ENCODE results near the gene CTNNBIP1. TPM values are rescaled to one million over a fixed set of nuclear protein-coding genes. Genes with fewer than 3 reads are reported as not detected.

Gene CTNNBIP1
- total and polyA plus RNA-seq, 9 of the 15 experiments (the other 6 are each of a cell fraction or from before 2014, with no cell fraction given): 0.65 to 29.2 (median 14.7) TPM

- TF ChIP-seq, protein P1, sequence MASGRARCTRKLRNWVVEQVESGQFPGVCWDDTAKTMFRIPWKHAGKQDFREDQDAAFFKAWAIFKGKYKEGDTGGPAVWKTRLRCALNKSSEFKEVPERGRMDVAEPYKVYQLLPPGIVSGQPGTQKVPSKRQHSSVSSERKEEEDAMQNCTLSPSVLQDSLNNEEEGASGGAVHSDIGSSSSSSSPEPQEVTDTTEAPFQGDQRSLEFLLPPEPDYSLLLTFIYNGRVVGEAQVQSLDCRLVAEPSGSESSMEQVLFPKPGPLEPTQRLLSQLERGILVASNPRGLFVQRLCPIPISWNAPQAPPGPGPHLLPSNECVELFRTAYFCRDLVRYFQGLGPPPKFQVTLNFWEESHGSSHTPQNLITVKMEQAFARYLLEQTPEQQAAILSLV (tag; IDR thresholded peaks at IDR 0.05): no peak
- TF ChIP-seq NCOA6 (IDR thresholded peaks at IDR 0.05): no peak
- TF ChIP-seq HIVEP1 (CRISPR knock-in tag; IDR thresholded peaks at IDR 0.05): 0 out of 2 replicates have a peak, but pooled peaks have one; percentile 37
- no peak for TF ChIP-seq FOXP1 (CRISPR knock-in tag; IDR thresholded peaks at IDR 0.05)
- no peak for TF ChIP-seq PCBP1 (IDR thresholded peaks at IDR 0.05; ENCODE audit: low read depth, low read length, poor library complexity, severe bottlenecking)
- TF ChIP-seq, protein P2, sequence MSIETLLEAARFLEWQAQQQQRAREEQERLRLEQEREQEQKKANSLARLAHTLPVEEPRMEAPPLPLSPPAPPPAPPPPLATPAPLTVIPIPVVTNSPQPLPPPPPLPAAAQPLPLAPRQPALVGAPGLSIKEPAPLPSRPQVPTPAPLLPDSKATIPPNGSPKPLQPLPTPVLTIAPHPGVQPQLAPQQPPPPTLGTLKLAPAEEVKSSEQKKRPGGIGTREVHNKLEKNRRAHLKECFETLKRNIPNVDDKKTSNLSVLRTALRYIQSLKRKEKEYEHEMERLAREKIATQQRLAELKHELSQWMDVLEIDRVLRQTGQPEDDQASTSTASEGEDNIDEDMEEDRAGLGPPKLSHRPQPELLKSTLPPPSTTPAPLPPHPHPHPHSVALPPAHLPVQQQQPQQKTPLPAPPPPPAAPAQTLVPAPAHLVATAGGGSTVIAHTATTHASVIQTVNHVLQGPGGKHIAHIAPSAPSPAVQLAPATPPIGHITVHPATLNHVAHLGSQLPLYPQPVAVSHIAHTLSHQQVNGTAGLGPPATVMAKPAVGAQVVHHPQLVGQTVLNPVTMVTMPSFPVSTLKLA (conservative IDR thresholded peaks at IDR 0.05): no peak
- TF ChIP-seq CTCFL (IDR thresholded peaks at IDR 0.05; ENCODE audit: borderline replicate concordance, insufficient read depth, low read depth, low read length, poor library complexity, severe bottlenecking): peak; percentile 92
- no peak for TF ChIP-seq SRSF1 (IDR thresholded peaks at IDR 0.05; ENCODE audit: low read depth, low read length)
- TF ChIP-seq, protein P3, sequence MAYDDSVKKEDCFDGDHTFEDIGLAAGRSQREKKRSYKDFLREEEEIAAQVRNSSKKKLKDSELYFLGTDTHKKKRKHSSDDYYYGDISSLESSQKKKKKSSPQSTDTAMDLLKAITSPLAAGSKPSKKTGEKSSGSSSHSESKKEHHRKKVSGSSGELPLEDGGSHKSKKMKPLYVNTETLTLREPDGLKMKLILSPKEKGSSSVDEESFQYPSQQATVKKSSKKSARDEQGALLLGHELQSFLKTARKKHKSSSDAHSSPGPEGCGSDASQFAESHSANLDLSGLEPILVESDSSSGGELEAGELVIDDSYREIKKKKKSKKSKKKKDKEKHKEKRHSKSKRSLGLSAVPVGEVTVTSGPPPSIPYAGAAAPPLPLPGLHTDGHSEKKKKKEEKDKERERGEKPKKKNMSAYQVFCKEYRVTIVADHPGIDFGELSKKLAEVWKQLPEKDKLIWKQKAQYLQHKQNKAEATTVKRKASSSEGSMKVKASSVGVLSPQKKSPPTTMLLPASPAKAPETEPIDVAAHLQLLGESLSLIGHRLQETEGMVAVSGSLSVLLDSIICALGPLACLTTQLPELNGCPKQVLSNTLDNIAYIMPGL (CRISPR knock-in tag; IDR thresholded peaks at IDR 0.05): no peak
- TF ChIP-seq NR0B1 (IDR thresholded peaks at IDR 0.05; ENCODE audit: partially characterized antibody): no peak
- TF ChIP-seq, protein P4, sequence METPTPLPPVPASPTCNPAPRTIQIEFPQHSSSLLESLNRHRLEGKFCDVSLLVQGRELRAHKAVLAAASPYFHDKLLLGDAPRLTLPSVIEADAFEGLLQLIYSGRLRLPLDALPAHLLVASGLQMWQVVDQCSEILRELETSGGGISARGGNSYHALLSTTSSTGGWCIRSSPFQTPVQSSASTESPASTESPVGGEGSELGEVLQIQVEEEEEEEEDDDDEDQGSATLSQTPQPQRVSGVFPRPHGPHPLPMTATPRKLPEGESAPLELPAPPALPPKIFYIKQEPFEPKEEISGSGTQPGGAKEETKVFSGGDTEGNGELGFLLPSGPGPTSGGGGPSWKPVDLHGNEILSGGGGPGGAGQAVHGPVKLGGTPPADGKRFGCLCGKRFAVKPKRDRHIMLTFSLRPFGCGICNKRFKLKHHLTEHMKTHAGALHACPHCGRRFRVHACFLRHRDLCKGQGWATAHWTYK (CRISPR knock-in tag; IDR thresholded peaks at IDR 0.05): no peak
- no peak for TF ChIP-seq BCL6 (CRISPR knock-in tag; IDR thresholded peaks at IDR 0.05)
- TF ChIP-seq ZKSCAN8 (CRISPR knock-in tag; IDR thresholded peaks at IDR 0.05): no peak
- no peak for TF ChIP-seq FUS (optimal IDR thresholded peaks at IDR 0.05; ENCODE audit: low read depth, low read length)
- no peak; a peak in 1 of 4 replicates for TF ChIP-seq FOXA3 (CRISPR knock-in tag; conservative IDR thresholded peaks at IDR 0.05 in 1 of 2, IDR thresholded peaks at IDR 0.05 in 1 of 2)
- TF ChIP-seq ESRRA (IDR thresholded peaks at IDR 0.05; ENCODE audit: borderline replicate concordance, low read depth): 0 out of 2 replicates have a peak, but pooled peaks have one; percentile 44
Measured at GRCh38 chr1:9867408-9868243, 42.4 kb downstream of the CTNNBIP1 start (continued).
